Measurements from ENCODE around the gene POLR1G.

GRCh38 chr19:45450012-45450333 is 43.5 kb downstream of the POLR1G start:
- TF ChIP-seq, protein P1, sequence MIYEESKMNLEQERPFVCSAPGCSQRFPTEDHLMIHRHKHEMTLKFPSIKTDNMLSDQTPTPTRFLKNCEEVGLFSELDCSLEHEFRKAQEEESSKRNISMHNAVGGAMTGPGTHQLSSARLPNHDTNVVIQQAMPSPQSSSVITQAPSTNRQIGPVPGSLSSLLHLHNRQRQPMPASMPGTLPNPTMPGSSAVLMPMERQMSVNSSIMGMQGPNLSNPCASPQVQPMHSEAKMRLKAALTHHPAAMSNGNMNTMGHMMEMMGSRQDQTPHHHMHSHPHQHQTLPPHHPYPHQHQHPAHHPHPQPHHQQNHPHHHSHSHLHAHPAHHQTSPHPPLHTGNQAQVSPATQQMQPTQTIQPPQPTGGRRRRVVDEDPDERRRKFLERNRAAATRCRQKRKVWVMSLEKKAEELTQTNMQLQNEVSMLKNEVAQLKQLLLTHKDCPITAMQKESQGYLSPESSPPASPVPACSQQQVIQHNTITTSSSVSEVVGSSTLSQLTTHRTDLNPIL (CRISPR knock-in tag; IDR thresholded peaks at IDR 0.05; ENCODE audit: low read depth) = no peak
- TF ChIP-seq ZFP30 (CRISPR knock-in tag; IDR thresholded peaks at IDR 0.05) = no peak
- TF ChIP-seq, protein P2, sequence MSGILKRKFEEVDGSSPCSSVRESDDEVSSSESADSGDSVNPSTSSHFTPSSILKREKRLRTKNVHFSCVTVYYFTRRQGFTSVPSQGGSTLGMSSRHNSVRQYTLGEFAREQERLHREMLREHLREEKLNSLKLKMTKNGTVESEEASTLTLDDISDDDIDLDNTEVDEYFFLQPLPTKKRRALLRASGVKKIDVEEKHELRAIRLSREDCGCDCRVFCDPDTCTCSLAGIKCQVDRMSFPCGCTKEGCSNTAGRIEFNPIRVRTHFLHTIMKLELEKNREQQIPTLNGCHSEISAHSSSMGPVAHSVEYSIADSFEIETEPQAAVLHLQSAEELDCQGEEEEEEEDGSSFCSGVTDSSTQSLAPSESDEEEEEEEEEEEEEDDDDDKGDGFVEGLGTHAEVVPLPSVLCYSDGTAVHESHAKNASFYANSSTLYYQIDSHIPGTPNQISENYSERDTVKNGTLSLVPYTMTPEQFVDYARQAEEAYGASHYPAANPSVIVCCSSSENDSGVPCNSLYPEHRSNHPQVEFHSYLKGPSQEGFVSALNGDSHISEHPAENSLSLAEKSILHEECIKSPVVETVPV (CRISPR knock-in tag; IDR thresholded peaks at IDR 0.05) = no peak
- no peak for TF ChIP-seq TCF4 (CRISPR knock-in tag; IDR thresholded peaks at IDR 0.05; ENCODE audit: borderline replicate concordance)
- no peak for TF ChIP-seq ISL1 (CRISPR knock-in tag; IDR thresholded peaks at IDR 0.05)
- no peak for TF ChIP-seq SNAI2 (CRISPR knock-in tag; IDR thresholded peaks at IDR 0.05)
- TF ChIP-seq ZNF565 (CRISPR knock-in tag; conservative IDR thresholded peaks at IDR 0.05; ENCODE audit: low read depth) = no peak
- no peak for TF ChIP-seq TSHZ2 (CRISPR knock-in tag; IDR thresholded peaks at IDR 0.05)
- TF ChIP-seq BACH2 (CRISPR knock-in tag; IDR thresholded peaks at IDR 0.05; ENCODE audit: borderline replicate concordance) = no peak

Measured in SK-N-SH treated with all-trans-retinoic acid at 6 μM for 48 hours (cell line).